SK-N-MC (cell line): ENCODE data around the gene MMS19.

Source experiments
- DNase-seq: peaks from one replicate; pipeline ENCODE4 v3.0.0-alpha.2; 2011; ENCODE audit warnings: low read depth, low spot score
- H3K27ac ChIP-seq: fragments of 200-600 bp; sonication (generic); 2 replicates; pipeline ENCODE4 v1.5.1; 2016; ENCODE audit warnings: mixed run types
- H3K36me3 ChIP-seq: fragments of 200-600 bp; sonication (generic); 2 replicates; pipeline ENCODE4 v1.6.1; 2017; ENCODE audit warnings: antibody characterized with exemption, low read length, mixed read lengths; ENCODE audit not compliant: insufficient read depth
- H3K4me3 ChIP-seq: fragments of 200-600 bp; sonication (generic); 2 replicates; pipeline ENCODE4 v1.5.1; 2016
- H3K9ac ChIP-seq: fragments of 200-600 bp; sonication (generic); 2 replicates; pipeline ENCODE4 v1.8.0; 2017; ENCODE audit warnings: mixed run types, mixed read lengths; ENCODE audit not compliant: insufficient read length
- H3K9me3 ChIP-seq: fragments of 200-600 bp; sonication (generic); 2 replicates; pipeline ENCODE4 v1.6.1; 2017; ENCODE audit warnings: low read depth, mild to moderate bottlenecking, antibody characterized with exemption, low read length, moderate library complexity, mixed read lengths
- EZH2 ChIP-seq: fragments of 200-600 bp; sonication (generic); IDR thresholded peaks from one replicate; pipeline ENCODE4 v1.6.1; 2017; ENCODE audit warnings: antibody characterized with exemption
- FOXP2 ChIP-seq: optimal IDR thresholded peaks from 2 replicates; pipeline ENCODE3; 2011; ENCODE audit warnings: mild to moderate bottlenecking, moderate library complexity; ENCODE audit not compliant: insufficient read depth; ENCODE audit errors: extremely low read length, control extremely low read depth
- POLR2AphosphoS5 ChIP-seq: IDR thresholded peaks from 2 replicates; pipeline ENCODE4 v1.6.1; 2012; ENCODE audit warnings: mild to moderate bottlenecking, low read depth, low read length, borderline replicate concordance

MMS19 gene

DNA sequence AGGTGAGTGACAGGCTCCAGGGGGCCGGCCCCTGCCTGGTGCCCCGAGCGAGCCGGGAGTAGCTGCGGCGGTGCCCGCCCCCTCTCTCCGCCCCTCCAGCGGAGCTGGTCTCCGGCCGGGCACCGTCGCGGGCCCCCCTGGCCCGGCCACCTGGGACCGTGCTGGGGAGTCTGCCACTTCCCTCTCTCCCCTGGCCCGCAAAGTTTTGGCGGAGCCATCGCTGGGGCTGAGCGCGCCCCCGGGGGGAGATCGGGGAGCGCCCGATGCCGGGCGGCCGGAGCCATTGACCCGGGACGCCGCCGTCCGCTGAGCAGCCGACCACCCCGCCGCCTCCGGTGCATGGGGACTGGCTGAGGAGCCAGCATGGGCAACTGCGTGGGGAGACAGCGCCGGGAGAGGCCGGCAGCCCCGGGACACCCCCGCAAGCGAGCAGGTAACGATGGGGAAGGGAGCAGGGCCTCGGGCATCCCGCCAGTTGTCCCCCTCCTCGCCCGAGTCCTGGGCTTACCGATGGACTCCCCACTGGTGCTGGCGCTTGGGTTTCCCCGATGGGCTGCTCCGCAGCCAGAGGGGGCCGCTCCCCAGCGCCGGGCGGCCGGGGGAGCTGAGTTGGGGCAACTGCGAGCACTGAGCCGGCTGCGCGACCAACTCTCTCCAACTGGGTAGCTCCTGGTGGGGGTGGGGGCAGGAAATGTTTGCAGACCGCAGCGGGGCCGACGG, 779 bp upstream of the MMS19 start, which contains the start of gene UBTD1:
UBTD1 (plus strand) TSS at position 84 of the 720 bp plus-strand sequence; CDS start at position 364, 280 bp downstream.
- Histone ChIP-seq H3K9ac (peak within 1 kb of the TSS; percentile 83), H3K9me3 (no peaks in the 10 kb centered on the region), H3K27ac (peak within 1 kb of the TSS; percentile 68; the same call in 1 of the 2 replicates), H3K36me3 (no peaks in the 10 kb centered on the region), H3K4me3 (peak within 1 kb of the TSS; percentile 85)
- no peak for TF ChIP-seq EZH2
- no peak for TF ChIP-seq POLR2AphosphoS5
- no peak for TF ChIP-seq FOXP2
- no peak for DNase-seq

DNA sequence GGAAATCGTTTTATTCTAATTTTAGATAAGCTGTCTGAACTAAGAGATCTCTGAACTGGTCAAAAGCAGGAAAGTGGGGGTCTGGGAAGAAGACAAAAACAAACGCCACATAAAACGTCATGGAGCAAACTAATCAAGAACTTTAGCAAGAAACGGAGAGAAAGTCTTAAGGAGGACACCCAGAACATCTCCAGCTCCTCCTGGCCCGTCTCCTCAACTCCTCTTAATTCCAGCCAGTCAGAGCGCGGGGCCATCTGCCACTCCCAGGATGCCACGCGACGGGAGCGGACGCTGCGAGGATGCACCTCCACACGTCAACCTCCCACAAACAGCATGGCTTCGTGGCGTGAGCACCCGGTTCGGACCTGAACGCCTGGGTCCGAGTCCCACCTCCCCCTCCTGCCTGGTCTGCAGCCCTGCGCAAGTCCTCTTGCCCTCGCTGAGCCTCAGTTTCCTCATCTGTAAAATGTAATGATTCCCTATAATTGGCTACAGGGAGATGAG, 598 bp downstream of the MMS19 start:
- TF ChIP-seq POLR2AphosphoS5 (no peak; the same call in 1 of the 2 replicates), EZH2 (no peak), FOXP2 (no peak)
- no peak for DNase-seq
- Histone ChIP-seq H3K9ac (peak overlapping the region; percentile 83), H3K4me3 (peak overlapping the region; percentile 85), H3K36me3 (no peaks in the 10 kb centered on the region), H3K27ac (peak overlapping the region; percentile 68; the same call in 1 of the 2 replicates), H3K9me3 (no peaks in the 10 kb centered on the region)

DNA sequence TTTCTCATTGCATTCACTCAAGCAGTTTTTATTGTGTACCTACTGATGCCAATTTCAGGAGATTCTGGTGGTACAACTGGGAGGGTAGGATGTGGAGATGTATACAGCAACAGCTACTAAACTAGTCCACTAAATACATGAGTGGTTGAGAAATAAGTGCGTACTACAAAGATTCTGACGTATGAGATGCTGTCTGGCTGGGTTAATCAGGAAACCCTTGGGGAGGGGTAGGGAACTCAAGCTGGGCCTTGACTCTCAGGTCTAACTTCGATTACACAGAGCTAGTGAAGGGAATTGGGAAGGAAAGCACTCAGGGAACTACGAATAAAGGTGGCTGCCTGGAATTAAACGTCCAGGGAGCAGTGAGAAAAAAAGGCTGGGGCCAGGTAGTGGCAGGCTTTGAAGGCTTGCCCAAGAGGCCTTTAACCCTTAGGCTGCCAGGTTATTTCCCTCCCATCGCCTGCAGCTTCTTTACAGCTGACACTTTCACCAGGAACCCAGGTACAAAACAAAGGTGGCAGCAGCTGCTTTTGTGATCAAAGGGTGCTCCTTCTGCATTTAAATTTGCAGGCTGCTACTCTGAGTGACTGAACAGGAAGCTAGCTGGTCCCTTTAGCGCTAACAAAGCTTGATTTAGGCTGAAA, 3.2 kb downstream of the MMS19 start:
- H3K36me3 ChIP-seq: no peaks in the 10 kb centered on the region
- H3K4me3 ChIP-seq: no peak overlapping the region
- no peak for DNase-seq
- H3K9me3 ChIP-seq: no peaks in the 10 kb centered on the region
- no peak for TF ChIP-seq FOXP2
- no peak for TF ChIP-seq POLR2AphosphoS5
- TF ChIP-seq EZH2: no peak
- no peak overlapping the region for H3K27ac ChIP-seq
- no peak overlapping the region for H3K9ac ChIP-seq

DNA sequence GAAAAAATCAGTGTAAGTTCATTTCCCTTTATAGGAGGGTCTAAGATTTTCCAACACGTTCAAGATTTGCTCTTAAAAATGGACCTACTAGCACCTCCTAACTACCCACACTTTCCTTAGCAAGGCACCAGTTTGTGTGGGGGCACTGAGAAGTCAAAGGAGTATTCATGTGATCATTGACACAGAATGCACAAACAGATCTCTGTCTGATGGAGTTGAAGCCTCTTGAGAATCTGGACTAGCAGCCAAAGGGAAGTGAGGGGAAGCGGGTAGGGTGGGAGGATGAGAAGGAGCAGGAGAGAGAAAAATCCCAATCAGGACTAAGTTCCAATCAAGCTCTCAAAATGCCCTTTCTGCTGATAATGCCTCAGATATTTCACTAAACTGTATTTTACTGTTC, 4.1 kb downstream of the MMS19 start:
- Histone ChIP-seq H3K4me3 (no peak overlapping the region), H3K9ac (no peak overlapping the region), H3K36me3 (no peaks in the 10 kb centered on the region), H3K27ac (no peak overlapping the region), H3K9me3 (no peaks in the 10 kb centered on the region)
- DNase-seq: no peak
- TF ChIP-seq FOXP2 (no peak), POLR2AphosphoS5 (no peak), EZH2 (no peak)

DNA sequence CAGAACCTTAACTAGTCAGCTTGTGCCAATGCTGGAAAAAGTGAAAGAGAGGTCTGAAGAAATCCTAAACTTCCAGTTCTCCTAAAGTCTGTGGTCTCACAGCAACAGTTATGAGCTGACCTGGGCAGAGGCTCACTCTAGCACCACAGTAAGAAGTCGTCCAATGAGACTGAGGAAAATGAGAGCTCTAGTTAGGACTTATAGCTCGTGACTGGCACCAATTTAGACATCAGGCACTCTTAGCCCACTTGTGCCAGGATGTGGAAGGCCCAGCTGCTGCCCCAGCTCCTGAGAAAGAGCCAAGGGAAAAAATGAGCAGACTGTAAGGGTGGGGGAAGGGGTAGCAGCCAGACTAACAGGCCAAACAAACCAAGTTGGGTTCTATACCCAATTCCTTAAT, 7.6 kb downstream of the MMS19 start:
- no peak overlapping the region for H3K27ac ChIP-seq
- no peak for DNase-seq
- TF ChIP-seq EZH2 (no peak), POLR2AphosphoS5 (no peak), FOXP2 (no peak)
- H3K9ac ChIP-seq: no peak overlapping the region
- H3K4me3 ChIP-seq: no peak overlapping the region
- no peaks in the 10 kb centered on the region for H3K36me3 ChIP-seq
- H3K9me3 ChIP-seq: no peaks in the 10 kb centered on the region

DNA sequence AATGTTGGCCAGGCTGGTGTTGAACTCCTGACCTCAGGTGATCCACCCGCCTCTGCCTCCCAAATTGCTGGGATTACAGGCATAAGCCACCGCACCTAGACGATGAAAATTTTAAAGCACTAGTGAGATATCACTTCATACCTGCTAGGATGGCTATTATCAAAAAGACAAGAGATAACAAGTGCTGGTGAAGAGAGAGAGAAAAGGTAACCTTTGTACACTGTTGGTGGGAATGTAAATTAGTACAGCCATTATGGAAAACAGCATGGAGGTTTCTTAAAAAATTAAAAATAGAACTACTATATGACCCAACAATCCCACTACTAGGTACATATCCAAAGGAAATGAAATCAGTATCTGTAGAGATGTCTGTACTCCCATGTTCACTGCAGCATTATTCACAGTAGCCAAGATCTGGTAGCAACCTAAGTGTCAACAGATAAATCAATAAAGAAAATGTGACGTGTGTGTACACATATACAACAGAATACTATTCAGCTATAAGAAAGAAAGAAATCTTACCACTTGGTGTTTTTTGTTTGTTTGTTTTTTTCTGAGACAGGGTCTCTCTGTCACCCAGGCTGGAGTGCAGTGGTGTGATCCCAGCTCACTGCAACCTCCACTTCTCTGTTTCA, 12.5 kb downstream of the MMS19 start:
- no peak overlapping the region for H3K4me3 ChIP-seq
- DNase-seq: no peak
- H3K9me3 ChIP-seq: no peaks in the 10 kb centered on the region
- no peak overlapping the region for H3K27ac ChIP-seq
- no peak for TF ChIP-seq EZH2
- TF ChIP-seq POLR2AphosphoS5: no peak
- no peak for TF ChIP-seq FOXP2
- no peak overlapping the region for H3K9ac ChIP-seq
- peaks cover 4% of the 10 kb centered on the region; the same call in 1 of the 2 replicates for H3K36me3 ChIP-seq

DNA sequence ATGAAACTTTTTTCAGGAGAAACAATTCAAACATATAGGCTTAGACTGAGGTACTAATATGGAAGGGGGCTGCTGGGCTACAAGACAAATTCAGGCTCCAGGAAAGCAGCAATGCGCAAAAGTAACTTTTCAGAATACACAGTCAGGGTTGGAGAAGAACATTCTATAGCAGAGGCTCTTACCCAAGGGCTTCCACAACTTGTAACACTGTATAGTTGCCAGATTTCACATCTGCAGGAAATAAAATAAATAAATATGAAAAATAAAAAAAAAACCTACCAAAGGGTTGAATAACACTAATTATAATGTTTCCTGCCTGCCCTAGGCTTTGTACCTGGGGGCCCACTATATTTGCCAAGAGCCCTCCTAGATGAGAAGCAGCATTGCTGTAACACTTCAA, 14.3 kb downstream of the MMS19 start:
- TF ChIP-seq FOXP2: no peak
- no peak for TF ChIP-seq POLR2AphosphoS5
- no peak for TF ChIP-seq EZH2
- Histone ChIP-seq H3K36me3 (peaks cover 5% of the 10 kb centered on the region; the same call in 1 of the 2 replicates), H3K4me3 (no peak overlapping the region), H3K9me3 (no peaks in the 10 kb centered on the region), H3K27ac (no peak overlapping the region), H3K9ac (no peak overlapping the region)
- DNase-seq: no peak

DNA sequence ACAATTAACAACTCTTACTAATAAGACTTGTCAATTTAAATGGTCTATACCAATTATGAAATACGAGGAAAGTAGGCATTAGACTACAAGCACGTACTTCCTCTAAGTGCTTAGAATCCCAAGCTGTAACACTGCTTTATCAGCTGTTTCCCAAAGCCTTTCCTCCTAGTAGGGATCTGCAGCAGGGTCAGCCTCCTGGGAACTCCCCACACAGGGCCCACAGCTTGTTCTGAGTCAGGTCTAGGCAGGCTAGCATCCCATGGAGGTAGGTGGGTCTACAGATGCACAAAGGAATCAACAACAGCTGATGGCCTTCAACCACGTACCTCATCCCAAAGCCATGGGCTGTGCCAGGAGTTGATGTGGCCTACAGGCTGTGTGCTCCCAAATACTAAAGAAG, 14.7 kb downstream of the MMS19 start:
- H3K36me3 ChIP-seq: peaks cover 5% of the 10 kb centered on the region; the same call in 1 of the 2 replicates
- no peak for TF ChIP-seq POLR2AphosphoS5
- no peak for TF ChIP-seq FOXP2
- no peak for TF ChIP-seq EZH2

More for the DNA sequence above, 14.7 kb downstream of the MMS19 start:
- Histone ChIP-seq H3K9me3 (no peaks in the 10 kb centered on the region), H3K4me3 (no peak overlapping the region), H3K27ac (no peak overlapping the region), H3K9ac (no peak overlapping the region)
- DNase-seq: no peak
